Fibroblast of upper back skin (primary cell): ENCODE measurements around the gene NCK2.

Experiments
- DNase-seq: peaks from one replicate; pipeline ENCODE4 v3.0.0-alpha.2; 2013

The NCK2 gene

DNA sequence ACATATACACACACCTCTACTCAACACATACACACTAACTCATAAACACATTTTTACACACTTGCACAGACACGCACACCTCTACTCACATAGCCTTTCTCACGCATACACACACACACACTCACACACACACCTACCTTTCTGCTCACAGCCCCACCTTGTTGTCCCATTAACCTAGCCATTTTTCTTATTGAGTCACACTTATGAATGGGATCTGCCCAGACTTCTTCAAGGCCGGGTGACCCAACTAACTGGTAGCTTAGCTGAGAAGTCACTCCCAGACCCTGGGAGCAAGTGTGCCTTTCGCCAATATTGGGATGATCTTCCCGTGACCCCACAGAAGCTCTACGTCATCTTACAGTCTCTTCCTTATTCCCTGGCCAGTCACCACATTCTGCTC, 192.2 kb downstream of the NCK2 start:
- DNase-seq, result no peak

DNA sequence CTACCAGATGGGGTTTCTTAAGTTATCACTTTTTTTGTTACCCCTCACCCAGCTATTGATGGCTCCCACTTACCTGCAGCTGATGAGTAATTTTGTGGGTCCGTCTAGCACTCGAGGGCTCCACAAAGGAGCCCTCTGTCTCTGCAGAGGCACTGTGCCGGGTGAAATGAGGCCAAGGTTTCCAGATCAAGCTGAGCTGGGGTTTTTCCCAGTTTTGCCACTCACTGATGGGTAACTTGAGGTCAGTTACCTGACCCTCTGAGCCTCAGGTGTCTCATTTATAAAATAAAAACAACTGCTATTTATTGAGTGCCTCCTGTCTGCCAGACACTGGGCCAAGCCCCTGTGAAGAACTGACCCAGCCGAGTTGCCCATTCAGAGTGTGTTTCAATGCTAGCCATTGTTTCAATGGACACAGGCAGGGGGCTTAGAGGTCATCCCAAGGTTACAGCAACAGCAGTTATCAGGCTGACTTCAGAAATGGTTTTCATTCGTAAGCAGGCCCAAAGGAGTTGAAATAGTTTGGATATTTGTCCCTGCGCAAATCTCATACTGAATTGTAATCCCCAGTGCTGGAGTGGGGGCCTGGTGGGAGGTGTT, 192.9 kb downstream of the NCK2 start:
- no peak for DNase-seq
